H9 (cell line): ENCODE results near the gene PERCC1. TPM values are rescaled to one million over a fixed set of nuclear protein-coding genes. Genes with fewer than 3 reads are reported as not detected.

ENCODE experiments used
- DNase-seq: peaks from one replicate; pipeline ENCODE4 v3.0.0-alpha.2; 2017
- H2AFZ ChIP-seq: one replicate; pipeline ENCODE4 v1.6.1; 2013; ENCODE audit warnings: mild to moderate bottlenecking, low read length, control low read depth, moderate library complexity
- H2AK5ac ChIP-seq: 2 replicates; pipeline ENCODE4 v1.6.1; 2013; ENCODE audit warnings: low read length, control low read depth, mixed read lengths; ENCODE audit not compliant: insufficient read length
- H2BK120ac ChIP-seq: one replicate; pipeline ENCODE4 v1.6.1; 2013; ENCODE audit warnings: low read depth, mild to moderate bottlenecking, low read length, control low read depth, inconsistent platforms; ENCODE audit not compliant: poor library complexity, severe bottlenecking
- H2BK12ac ChIP-seq: 2 replicates; pipeline ENCODE4 v1.6.1; 2013; ENCODE audit warnings: low read length, control low read depth, mixed read lengths, low read depth; ENCODE audit not compliant: insufficient read length
- H2BK15ac ChIP-seq: 2 replicates; pipeline ENCODE4 v1.6.1; 2013; ENCODE audit warnings: low read depth, low read length, control low read depth
- H2BK20ac ChIP-seq: one replicate; pipeline ENCODE4 v1.6.1; 2013; ENCODE audit warnings: low read depth, mild to moderate bottlenecking, low read length, control low read depth, inconsistent platforms; ENCODE audit not compliant: poor library complexity, severe bottlenecking
- H2BK5ac ChIP-seq: 2 replicates; pipeline ENCODE4 v1.6.1; 2013; ENCODE audit warnings: low read length, control low read depth, mixed read lengths; ENCODE audit not compliant: insufficient read length
- H3K14ac ChIP-seq: 2 replicates; pipeline ENCODE4 v1.6.1; 2013; ENCODE audit warnings: low read length, control low read depth; ENCODE audit not compliant: insufficient read depth
- H3K18ac ChIP-seq: 2 replicates; pipeline ENCODE4 v1.6.1; 2013; ENCODE audit warnings: low read depth, mild to moderate bottlenecking, mixed read lengths, low read length, control low read depth; ENCODE audit not compliant: insufficient read length
- H3K23ac ChIP-seq: 2 replicates; pipeline ENCODE4 v1.6.1; 2013; ENCODE audit warnings: low read length, control low read depth, mixed read lengths, low read depth; ENCODE audit not compliant: insufficient read length
- H3K23me2 ChIP-seq: 2 replicates; pipeline ENCODE4 v1.6.1; 2013; ENCODE audit warnings: low read depth, mild to moderate bottlenecking, mixed read lengths, low read length, control low read depth; ENCODE audit not compliant: insufficient read length, poor library complexity, severe bottlenecking
- H3K27ac ChIP-seq: 2 replicates; pipeline ENCODE4 v1.5.1; 2013; ENCODE audit warnings: low read length, control low read depth, mixed read lengths, low read depth; ENCODE audit not compliant: insufficient read length
- H3K27me3 ChIP-seq: 2 replicates; pipeline ENCODE4 v1.6.1; 2013; ENCODE audit warnings: low read length, control low read depth, inconsistent platforms; ENCODE audit not compliant: insufficient read depth
- H3K4ac ChIP-seq: 2 replicates; pipeline ENCODE4 v1.6.1; 2013; ENCODE audit warnings: low read depth, mild to moderate bottlenecking, control low read depth, inconsistent platforms, low read length, moderate library complexity
- H3K4me1 ChIP-seq: 2 replicates; pipeline ENCODE4 v1.6.1; 2013; ENCODE audit warnings: low read length, control low read depth, inconsistent platforms; ENCODE audit not compliant: insufficient read depth
- H3K4me2 ChIP-seq: 2 replicates; pipeline ENCODE4 v1.6.1; 2013; ENCODE audit warnings: low read length, control low read depth, mixed read lengths; ENCODE audit not compliant: insufficient read length, insufficient read depth
- H3K56ac ChIP-seq: 2 replicates; pipeline ENCODE4 v1.6.1; 2013; ENCODE audit warnings: low read depth, mild to moderate bottlenecking, mixed read lengths, low read length, control low read depth; ENCODE audit not compliant: insufficient read length
- H3K79me1 ChIP-seq: 2 replicates; pipeline ENCODE4 v1.6.1; 2013; ENCODE audit warnings: low read depth, mild to moderate bottlenecking, moderate library complexity, low read length, control low read depth, inconsistent platforms; ENCODE audit not compliant: insufficient read depth, poor library complexity, severe bottlenecking
- H3K79me2 ChIP-seq: 2 replicates; pipeline ENCODE4 v1.6.1; 2013; ENCODE audit warnings: low read length, control low read depth, inconsistent platforms; ENCODE audit not compliant: insufficient read depth
- H3K9ac ChIP-seq: 2 replicates; pipeline ENCODE4 v1.6.1; 2013; ENCODE audit warnings: low read length, control low read depth, mixed read lengths; ENCODE audit not compliant: insufficient read length; ENCODE audit errors: extremely low read depth
- H3K9me3 ChIP-seq: one replicate; pipeline ENCODE4 v1.6.1; 2013; ENCODE audit warnings: low read depth, low read length, inconsistent platforms; ENCODE audit not compliant: control insufficient read depth
- H3T11ph ChIP-seq: one replicate; pipeline ENCODE4 v1.6.1; 2013; ENCODE audit warnings: mild to moderate bottlenecking, low read length, control low read depth, inconsistent platforms
- H4K20me1 ChIP-seq: one replicate; pipeline ENCODE4 v1.6.1; 2013; ENCODE audit not compliant: control insufficient read depth, insufficient read length, insufficient read depth
- H4K5ac ChIP-seq: 2 replicates; pipeline ENCODE4 v1.6.1; 2013; ENCODE audit warnings: low read depth, mild to moderate bottlenecking, mixed read lengths, low read length, control low read depth; ENCODE audit not compliant: insufficient read length
- H4K8ac ChIP-seq: replicated peaks from 2 replicates; pipeline ENCODE4 v1.6.1; 2013; ENCODE audit warnings: low read length, control low read depth, mixed read lengths, low read depth; ENCODE audit not compliant: insufficient read length
- H4K91ac ChIP-seq: 2 replicates; pipeline ENCODE4 v1.6.1; 2013; ENCODE audit warnings: low read depth, mild to moderate bottlenecking, moderate library complexity, mixed read lengths, low read length, control low read depth; ENCODE audit not compliant: insufficient read length
- H3K27ac Mint-ChIP-seq, 3 experiments: 2 replicates in 2 of 3; 3 replicates in 1 of 3; pipeline ENCODE4 v1.8.0; 2020 to 2021; ENCODE audit warnings: mixed read lengths in 3 of 3, mild to moderate bottlenecking in 1 of 3, moderate library complexity in 1 of 3
- H3K27me3 Mint-ChIP-seq: 2 replicates; pipeline ENCODE4 v1.8.0; 2021; ENCODE audit warnings: low read depth, mild to moderate bottlenecking, moderate library complexity, mixed read lengths
- H3K36me3 Mint-ChIP-seq, 3 experiments: 2 replicates in 2 of 3; 3 replicates in 1 of 3; pipeline ENCODE4 v1.8.0; 2020 to 2021; ENCODE audit warnings: low read depth in 3 of 3, mixed read lengths in 3 of 3; ENCODE audit not compliant: insufficient read depth in 1 of 3
- H3K4me1 Mint-ChIP-seq, 2 experiments: 2 replicates each; pipeline ENCODE4 v1.8.0; 2020; ENCODE audit warnings: mixed read lengths in 2 of 2
- H3K4me3 Mint-ChIP-seq, 2 experiments: 2 replicates in 1 of 2; 3 replicates in 1 of 2; pipeline ENCODE4 v1.8.0; 2020 to 2021; ENCODE audit warnings: mild to moderate bottlenecking in 2 of 2, mixed read lengths in 2 of 2, moderate library complexity in 1 of 2
- H3K9me3 Mint-ChIP-seq, 2 experiments: 2 replicates in 1 of 2; 3 replicates in 1 of 2; pipeline ENCODE4 v1.8.0; 2020; ENCODE audit warnings: mild to moderate bottlenecking in 2 of 2, mixed read lengths in 2 of 2, moderate library complexity in 1 of 2
- CTCF ChIP-seq: fragments of 200-600 bp; sonication (generic); conservative IDR thresholded peaks from 3 replicates; pipeline ENCODE4 v1.8.0; 2021; ENCODE audit warnings: antibody characterized with exemption, mild to moderate bottlenecking
- WGBS: extraction: QIAGEN DNeasy Blood & Tissue Kit; methylation state at CpG from one replicate; pipeline ENCODE4 v1.1.7; 2013; ENCODE audit warnings: missing lambda C conversion rate, low lambda C conversion rate, mixed read lengths; ENCODE audit not compliant: insufficient read length; ENCODE audit errors: extremely low coverage; 5-methylcytosine and 5-hydroxymethylcytosine counted together
- total RNA-seq: library from RNA; stranded (reverse); gene quantifications from 2 replicates; pipeline ENCODE4 v1.2.1, GENCODE V29; 2021

PERCC1 gene
- total RNA-seq, 1 experiment from 2014 or later: not detected

- Mint-ChIP-seq H3K4me3 (no peak overlapping the region), H3K36me3 (peaks cover 4 to 14% (median 12%) of the 10 kb centered on the region in 3 experiments; a peak in 5 of 7 replicates), H3K27me3 (no peaks in the 10 kb centered on the region), H3K27ac (no peak overlapping the region; a peak in 1 of 7 replicates), H3K4me1 (no peaks in the 10 kb centered on the region), H3K9me3 (no peaks in the 10 kb centered on the region)
- Histone ChIP-seq H3K79me2 (no peaks in the 10 kb centered on the region), H3K56ac (no peak overlapping the region), H3K27ac (no peak overlapping the region), H3K27me3 (no peaks in the 10 kb centered on the region), H3K4ac (no peak overlapping the region), H3K4me1 (no peaks in the 10 kb centered on the region), H2BK5ac (no peak overlapping the region), H4K20me1 (no peaks in the 10 kb centered on the region), H4K5ac (no peak overlapping the region), H3T11ph (no peak overlapping the region), H4K91ac (no peak overlapping the region), H2BK120ac (no peak overlapping the region), H2BK12ac (no peak overlapping the region), H2BK20ac (no peak overlapping the region), H2BK15ac (no peak overlapping the region), H3K18ac (no peak overlapping the region), H3K79me1 (no peaks in the 10 kb centered on the region), H4K8ac (no peak overlapping the region), H3K23me2 (no peaks in the 10 kb centered on the region), H3K4me2 (no peak overlapping the region), H2AFZ (no peak overlapping the region), H3K9ac (no peak overlapping the region), H2AK5ac (no peak overlapping the region), H3K23ac (no peak overlapping the region), H3K9me3 (no peaks in the 10 kb centered on the region), H3K14ac (no peak overlapping the region; the same call in 1 of the 2 replicates)
- no peak for DNase-seq
- no peak for TF ChIP-seq CTCF
- no CpG with 5 or more reads among the region's 16 CpGs for WGBS
These were observed 43.5 kb upstream of the PERCC1 start for GRCh38 chr16:1387331-1387730.
